SU-DHL-6 (cell line): ENCODE results near the gene DPEP1.

Experiments used
- H2AFZ ChIP-seq: fragments of 200-600 bp; sonication (generic); 2 replicates; pipeline ENCODE4 v1.6.1; 2014; ENCODE audit warnings: low read depth, mild to moderate bottlenecking, moderate library complexity, mixed read lengths, antibody characterized with exemption, low read length; ENCODE audit not compliant: severe bottlenecking
- H3F3A ChIP-seq: fragments of 200-600 bp; shearing (Covaris generic); 2 replicates; pipeline ENCODE4 v1.6.0; 2016; ENCODE audit warnings: antibody characterized with exemption, mild to moderate bottlenecking; ENCODE audit not compliant: insufficient read depth
- H3K27ac ChIP-seq: fragments of 200-600 bp; sonication (generic); 2 replicates; pipeline ENCODE4 v1.5.1; 2016; ENCODE audit warnings: low read depth, mild to moderate bottlenecking, low read length, moderate library complexity, mixed read lengths
- H3K27me3 ChIP-seq: fragments of 200-600 bp; sonication (generic), shearing (Covaris generic); 2 replicates; pipeline ENCODE4 v1.6.0; 2014; ENCODE audit warnings: mild to moderate bottlenecking, low read length
- H3K36me3 ChIP-seq: fragments of 200-600 bp; sonication (generic); 2 replicates; pipeline ENCODE4 v1.6.1; 2014; ENCODE audit warnings: mild to moderate bottlenecking, low read length, mixed read lengths
- H3K4me2 ChIP-seq: fragments of 300-600, 200-600 bp; shearing (Covaris generic), sonication (generic); 2 replicates; pipeline ENCODE4 v1.6.0; 2014; ENCODE audit warnings: low read length, low read depth, mild to moderate bottlenecking; ENCODE audit not compliant: poor library complexity, severe bottlenecking
- H3K4me3 ChIP-seq: fragments of 200-600 bp; sonication (generic); 2 replicates; pipeline ENCODE4 v1.5.1; 2014; ENCODE audit warnings: antibody characterized with exemption, low read length, mild to moderate bottlenecking, mixed read lengths; ENCODE audit not compliant: insufficient read depth, poor library complexity, severe bottlenecking
- H3K79me2 ChIP-seq: fragments of 200-600 bp; sonication (generic); 2 replicates; pipeline ENCODE4 v1.6.1; 2014; ENCODE audit warnings: mild to moderate bottlenecking, low read length, moderate library complexity; ENCODE audit not compliant: insufficient read depth
- H3K9ac ChIP-seq: fragments of 200-600 bp; sonication (generic); 2 replicates; pipeline ENCODE4 v1.7.0; 2014; ENCODE audit warnings: mild to moderate bottlenecking, low read length
- H3K9me2 ChIP-seq: fragments of 200-600 bp; sonication (generic); replicated peaks from 2 replicates; pipeline ENCODE4 v1.6.1; 2014; ENCODE audit warnings: low read length; ENCODE audit not compliant: insufficient read depth
- H3K9me3 ChIP-seq: fragments of 200-600 bp; sonication (generic); 2 replicates; pipeline ENCODE4 v1.6.1; 2014; ENCODE audit warnings: low read length, mixed read lengths; ENCODE audit not compliant: insufficient read depth
- H4K20me1 ChIP-seq: fragments of 200-600 bp; sonication (generic); 2 replicates; pipeline ENCODE4 v1.6.1; 2014; ENCODE audit warnings: low read depth, mild to moderate bottlenecking, antibody characterized with exemption, low read length, moderate library complexity, mixed read lengths
- EZH2phosphoT487 ChIP-seq: fragments of 200-600 bp; sonication (generic), shearing (Covaris generic); conservative IDR thresholded peaks from 2 replicates; pipeline ENCODE4 v1.6.1; 2018; ENCODE audit warnings: mild to moderate bottlenecking, antibody characterized with exemption, low read length, moderate library complexity, mixed read lengths
- TF ChIP-seq, protein P1 (sequence below): fragments of 200-600 bp; sonication (generic); IDR thresholded peaks from one replicate; pipeline ENCODE4 v1.5.1; 2017; ENCODE audit warnings: antibody characterized with exemption, mild to moderate bottlenecking, low read length, moderate library complexity; ENCODE audit not compliant: insufficient read depth, poor library complexity, severe bottlenecking

DPEP1 gene

DNA sequence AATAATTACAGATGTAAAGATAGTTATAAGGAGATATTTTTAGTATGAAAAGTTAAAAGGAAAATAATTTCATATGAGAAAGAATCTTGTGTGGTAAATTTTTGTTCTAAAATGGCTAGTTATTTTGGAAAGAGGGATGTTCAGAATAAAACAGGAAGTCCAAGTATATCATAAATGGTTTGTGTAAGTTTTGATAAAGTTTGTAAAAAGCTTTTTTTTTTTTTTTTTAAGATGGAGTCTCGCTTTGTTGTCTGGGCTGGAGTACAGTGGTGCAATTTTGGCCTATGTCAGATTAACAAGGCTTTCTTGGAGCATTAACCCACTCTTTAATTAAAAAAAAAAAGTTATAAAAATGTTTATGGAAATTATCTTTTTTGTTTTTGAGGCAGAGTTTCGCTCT is 64.8 kb downstream of the DPEP1 start:
- H3K9me3 ChIP-seq, result peaks cover 14% of the 10 kb centered on the region; the same call in 1 of the 2 replicates
- no peaks in the 10 kb centered on the region for H3K27me3 ChIP-seq
- H3K36me3 ChIP-seq, result no peaks in the 10 kb centered on the region
- no peak overlapping the region for H3K9ac ChIP-seq
- no peak overlapping the region for H3K4me2 ChIP-seq
- no peak overlapping the region for H3K27ac ChIP-seq
- H3K79me2 ChIP-seq, result no peaks in the 10 kb centered on the region
- TF ChIP-seq EZH2phosphoT487, result no peak
- TF ChIP-seq, protein P1, sequence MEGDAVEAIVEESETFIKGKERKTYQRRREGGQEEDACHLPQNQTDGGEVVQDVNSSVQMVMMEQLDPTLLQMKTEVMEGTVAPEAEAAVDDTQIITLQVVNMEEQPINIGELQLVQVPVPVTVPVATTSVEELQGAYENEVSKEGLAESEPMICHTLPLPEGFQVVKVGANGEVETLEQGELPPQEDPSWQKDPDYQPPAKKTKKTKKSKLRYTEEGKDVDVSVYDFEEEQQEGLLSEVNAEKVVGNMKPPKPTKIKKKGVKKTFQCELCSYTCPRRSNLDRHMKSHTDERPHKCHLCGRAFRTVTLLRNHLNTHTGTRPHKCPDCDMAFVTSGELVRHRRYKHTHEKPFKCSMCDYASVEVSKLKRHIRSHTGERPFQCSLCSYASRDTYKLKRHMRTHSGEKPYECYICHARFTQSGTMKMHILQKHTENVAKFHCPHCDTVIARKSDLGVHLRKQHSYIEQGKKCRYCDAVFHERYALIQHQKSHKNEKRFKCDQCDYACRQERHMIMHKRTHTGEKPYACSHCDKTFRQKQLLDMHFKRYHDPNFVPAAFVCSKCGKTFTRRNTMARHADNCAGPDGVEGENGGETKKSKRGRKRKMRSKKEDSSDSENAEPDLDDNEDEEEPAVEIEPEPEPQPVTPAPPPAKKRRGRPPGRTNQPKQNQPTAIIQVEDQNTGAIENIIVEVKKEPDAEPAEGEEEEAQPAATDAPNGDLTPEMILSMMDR, result no peak
- no peak overlapping the region for H3K4me3 ChIP-seq
- no peaks in the 10 kb centered on the region for H4K20me1 ChIP-seq
- no peak overlapping the region for H2AFZ ChIP-seq
- no peaks in the 10 kb centered on the region for H3F3A ChIP-seq
- H3K9me2 ChIP-seq, result no peaks in the 10 kb centered on the region

DNA sequence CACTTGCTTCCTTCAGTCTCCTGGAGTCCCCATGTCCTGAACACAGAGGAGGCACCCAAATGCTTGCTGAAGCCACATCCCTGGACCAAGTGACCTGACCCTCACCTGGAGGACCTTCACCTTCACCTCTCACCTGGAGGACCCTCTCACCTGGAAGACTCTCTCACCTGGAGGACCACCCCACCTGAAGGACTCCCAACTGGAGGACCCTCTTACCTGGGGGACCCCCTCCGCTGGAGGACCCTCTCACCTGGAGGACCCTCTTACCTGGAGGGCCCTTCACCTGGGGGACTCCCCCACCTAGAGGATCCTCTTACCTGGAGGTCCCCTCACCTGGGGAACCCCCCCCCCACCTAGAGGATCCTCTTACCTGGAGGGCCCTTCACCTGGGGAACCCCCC is 72.5 kb downstream of the DPEP1 start:
- Histone ChIP-seq H3K9ac (peak overlapping the region; percentile 90), H3K4me3 (no peak overlapping the region), H3K36me3 (no peaks in the 10 kb centered on the region; the same call in 1 of the 2 replicates), H3K4me2 (peak overlapping the region; percentile 98), H4K20me1 (no peaks in the 10 kb centered on the region), H3K27ac (no peak overlapping the region), H3K9me2 (no peaks in the 10 kb centered on the region), H3K27me3 (no peaks in the 10 kb centered on the region), H3K79me2 (peaks cover 8% of the 10 kb centered on the region), H2AFZ (no peak overlapping the region), H3K9me3 (no peaks in the 10 kb centered on the region), H3F3A (peaks cover 4% of the 10 kb centered on the region)
- TF ChIP-seq, protein P1, result no peak
- TF ChIP-seq EZH2phosphoT487, result no peak

DNA sequence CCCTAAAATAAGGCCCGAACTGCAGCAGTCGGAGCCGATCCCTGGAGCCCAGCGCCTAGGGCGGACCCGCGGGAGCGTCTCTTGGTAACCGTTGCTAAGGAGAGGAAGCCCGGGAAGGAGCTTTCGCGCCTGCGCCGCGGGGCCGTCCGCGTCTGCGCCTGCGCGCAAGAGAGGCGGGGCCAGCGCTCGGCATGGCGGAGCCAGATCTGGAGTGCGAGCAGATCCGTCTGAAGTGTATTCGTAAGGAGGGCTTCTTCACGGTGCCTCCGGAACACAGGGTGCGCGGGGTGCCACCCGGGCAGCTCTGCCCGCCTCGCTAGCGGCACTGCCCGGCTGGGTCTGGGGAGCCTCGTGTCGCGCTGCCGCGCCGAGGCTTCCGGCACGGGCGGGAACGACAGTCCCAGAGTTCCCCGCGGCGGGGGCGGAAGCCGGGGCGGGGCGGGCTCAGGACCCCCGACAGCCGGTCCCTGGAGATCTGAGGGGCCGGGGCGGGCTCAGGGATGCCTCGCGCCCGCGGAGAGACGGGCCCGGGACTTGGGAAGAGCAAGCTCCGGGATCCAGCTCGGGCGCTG is 73.2 kb downstream of the DPEP1 start, which contains the start of gene CDK10:
CDK10 (plus strand) TSS at position 170 of the 572 bp plus-strand sequence; CDS start at position 192, 22 bp downstream.
- Histone ChIP-seq H3K4me2 (peak within 1 kb of the TSS; percentile 98), H3K79me2 (peaks cover 8% of the 10 kb centered on the region), H3F3A (peaks cover 4% of the 10 kb centered on the region), H3K27ac (peak within 1 kb of the TSS; percentile 97), H3K9me3 (no peaks in the 10 kb centered on the region), H3K27me3 (no peaks in the 10 kb centered on the region), H3K4me3 (peak within 1 kb of the TSS; percentile 95), H3K36me3 (no peaks in the 10 kb centered on the region; the same call in 1 of the 2 replicates), H2AFZ (peak within 1 kb of the TSS; percentile 99), H3K9ac (peak within 1 kb of the TSS; percentile 90), H3K9me2 (no peaks in the 10 kb centered on the region), H4K20me1 (no peaks in the 10 kb centered on the region)
- TF ChIP-seq, protein P1, result no peak
- no peak for TF ChIP-seq EZH2phosphoT487
